ENCODE results near the gene GPX3.

The GPX3 gene

GRCh38 chr5:151034422-151035379 lies 14.3 kb downstream of the GPX3 start:
- no peak for DNase-seq (ENCODE audit: low read depth in 3 of 3)

GRCh38 chr5:151036556-151036955 lies 16.2 kb downstream of the GPX3 start:
- DNase-seq (ENCODE audit: low read depth in 3 of 3): no peak

GRCh38 chr5:151037561-151038411 lies 17.4 kb downstream of the GPX3 start:
- no peak for DNase-seq (ENCODE audit: low read depth in 3 of 3)

GRCh38 chr5:151038412-151038745 lies 18.0 kb downstream of the GPX3 start:
- DNase-seq (ENCODE audit: low read depth in 3 of 3): no peak

- no peak for DNase-seq (ENCODE audit: low read depth in 3 of 3)
These were observed 18.4 kb downstream of the GPX3 start for GRCh38 chr5:151038801-151039238.

GRCh38 chr5:151039665-151040064 lies 19.3 kb downstream of the GPX3 start:
- no peak for DNase-seq (ENCODE audit: low read depth in 3 of 3)

GRCh38 chr5:151040211-151040747 lies 19.9 kb downstream of the GPX3 start:
- DNase-seq (ENCODE audit: low read depth in 3 of 3): no peak

GRCh38 chr5:151041577-151042268 lies 21.3 kb downstream of the GPX3 start:
- no peak for DNase-seq (ENCODE audit: low read depth in 3 of 3)

- no peak for DNase-seq (ENCODE audit: low read depth in 3 of 3)
These were observed 22.2 kb downstream of the GPX3 start for GRCh38 chr5:151042453-151043093.

GRCh38 chr5:151047814-151048425 lies 27.5 kb downstream of the GPX3 start:
- DNase-seq (ENCODE audit: low read depth in 3 of 3): no peak

GRCh38 chr5:151048526-151048925 lies 28.1 kb downstream of the GPX3 start:
- DNase-seq (ENCODE audit: low read depth in 3 of 3): no peak

- DNase-seq (ENCODE audit: low read depth in 3 of 3): peak in 2 of 3 donors; percentile 53 to 59
These were observed 30.9 kb downstream of the GPX3 start for GRCh38 chr5:151051066-151051930.

- no peak for DNase-seq (ENCODE audit: low read depth in 3 of 3)
These were observed 31.7 kb downstream of the GPX3 start for GRCh38 chr5:151051931-151052608.

- no peak for DNase-seq (ENCODE audit: low read depth in 3 of 3)
These were observed 32.4 kb downstream of the GPX3 start for GRCh38 chr5:151052836-151053235.

GRCh38 chr5:151053796-151054462 lies 33.5 kb downstream of the GPX3 start:
- no peak for DNase-seq (ENCODE audit: low read depth in 3 of 3)

GRCh38 chr5:151054709-151055108 lies 34.3 kb downstream of the GPX3 start:
- no peak for DNase-seq (ENCODE audit: low read depth in 3 of 3)

GRCh38 chr5:151055336-151055735 lies 34.9 kb downstream of the GPX3 start:
- no peak for DNase-seq (ENCODE audit: low read depth in 3 of 3)

All from stimulated activated CD4-positive, alpha-beta T cell treated with anti-CD3 and anti-CD28 coated beads, TNF-alpha, amount 100 ng/mL, for 48 hours (primary cell).